LHCN-M2 (cell line): ENCODE results near the gene RRP12. TPM values are rescaled to one million over a fixed set of nuclear protein-coding genes. Genes with fewer than 3 reads are reported as not detected.
A peak's percentile ranks its signal among the peaks of the same experiment; 100 is the strongest.
"Not testable (repeated sequence)": the region's sequence is repeated elsewhere in the genome, so short reads cannot be mapped to it uniquely, and the experiment has no call there.

Experiments used
- DNase-seq: peaks from one replicate; pipeline ENCODE4 v3.0.0-alpha.2; 2012; ENCODE audit warnings: low read depth
- polyA plus RNA-seq: library from polyadenylated mRNA; unstranded; fragments of >200 nt; gene quantifications from one replicate; pipeline ENCODE4 v1.2.1, GENCODE V29; 2012; ENCODE audit warnings: missing spikeins
- total RNA-seq: library from RNA; depleted of rRNA; stranded (reverse); fragments of >200 nt; gene quantifications from 2 replicates; pipeline ENCODE4 v1.2.3, GENCODE V29; 2014; rRNA removed

The RRP12 gene
- total RNA-seq, result 24.7 and 32.8 TPM in 2 replicates
- 18.2 TPM for polyA plus RNA-seq

- DNase-seq, result peak; percentile 99
Observed at GRCh38 chr10:97400665-97401454, at the start of gene RRP12. Gene RRP12, minus strand, starts transcription at chr10:97401340. Its CDS starts 109 bp downstream, at chr10:97401231.

DNA sequence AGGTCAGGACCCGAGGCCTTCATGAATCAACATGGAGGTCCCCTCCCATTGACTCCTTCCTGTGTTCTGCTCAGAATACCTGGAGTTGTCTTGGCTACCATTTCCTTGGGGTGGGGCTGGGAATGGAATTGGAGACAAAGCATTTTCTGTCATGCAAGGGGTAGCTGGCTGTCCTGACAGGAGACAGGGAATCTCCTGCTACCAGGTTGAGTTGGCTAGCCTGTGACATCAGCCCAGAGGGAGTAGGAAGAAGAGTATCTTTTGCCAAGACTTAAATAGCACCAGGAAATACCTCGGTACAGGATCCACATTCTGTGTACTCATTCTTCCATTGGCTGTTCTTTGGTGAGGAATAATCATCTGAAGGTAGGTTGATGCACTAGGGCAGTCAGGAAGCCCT, 49.7 kb upstream of the RRP12 start:
- DNase-seq, result no peak

DNA sequence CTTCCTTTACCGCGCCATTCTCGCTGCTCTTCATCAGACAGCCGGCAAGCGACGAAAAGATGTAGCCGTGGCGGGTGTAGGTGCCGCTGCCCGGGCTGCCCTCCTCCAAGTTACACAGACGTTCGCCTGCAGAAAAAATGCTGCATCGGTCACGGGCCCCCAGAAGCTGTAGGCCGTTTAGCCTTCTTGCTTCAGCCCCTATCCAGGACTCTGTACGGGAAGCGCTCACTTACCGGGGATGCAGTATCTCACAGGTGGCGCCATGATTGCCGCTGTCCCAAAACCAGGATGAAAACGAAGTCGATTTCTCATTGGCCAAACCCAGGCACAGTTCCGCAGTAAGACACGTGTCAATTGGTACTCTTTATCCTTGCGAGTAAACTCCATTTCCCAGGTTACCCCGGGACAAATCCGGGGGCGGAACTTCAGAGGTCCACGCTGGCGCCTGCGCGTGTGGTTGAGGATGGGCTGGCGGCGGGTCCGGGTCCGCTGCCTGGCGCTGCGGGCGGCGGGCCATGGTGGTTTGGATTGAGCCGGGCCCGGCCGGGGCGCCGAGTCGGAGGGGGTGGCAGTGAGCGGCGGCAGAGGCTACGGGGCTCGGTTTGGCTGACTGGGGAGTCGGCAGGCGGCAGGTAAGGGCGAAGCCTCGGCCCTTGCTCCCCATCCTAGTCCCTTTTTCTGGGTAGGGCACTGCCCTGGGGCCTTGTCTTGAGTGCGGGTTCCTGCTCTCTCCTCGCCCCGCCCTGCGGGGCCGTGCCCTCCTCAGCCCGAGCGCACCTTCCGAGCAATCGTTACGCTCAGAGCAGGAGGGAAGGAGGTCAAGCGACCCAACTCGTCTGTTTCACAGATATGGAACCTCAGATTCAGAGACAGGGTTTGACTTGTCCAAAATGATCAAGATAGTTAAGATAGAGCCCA, 44.8 kb upstream of the RRP12 start, which contains the start of the genes EXOSC1 and ZDHHC16:
Gene EXOSC1 (minus strand): TSS at position 285 of the 918 bp plus-strand sequence. CDS start 21 bp downstream, at position 264.
Gene ZDHHC16 (plus strand): TSS at position 454 of the 918 bp plus-strand sequence. CDS start 5,501 bp downstream, outside the sequence.
- peak; percentile 95 for DNase-seq

DNA sequence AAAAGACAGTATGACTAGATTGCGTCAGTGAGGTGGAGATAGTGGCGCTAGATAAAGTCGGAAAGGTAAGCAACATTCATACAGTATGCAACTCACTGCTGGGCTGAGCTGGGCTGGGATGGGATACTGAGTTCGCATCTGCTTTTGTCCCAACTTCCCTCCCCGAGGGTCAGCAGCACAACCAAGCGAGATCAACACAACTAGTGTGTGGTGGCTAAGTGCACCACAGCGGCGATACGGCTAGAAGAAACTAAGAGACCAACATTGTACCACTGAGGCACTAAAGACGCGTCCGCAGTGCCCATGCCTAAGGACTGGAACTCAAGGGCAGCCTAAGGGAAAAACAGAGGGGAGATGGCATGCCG, 44.2 kb upstream of the RRP12 start:
- no peak for DNase-seq

- no peak for DNase-seq
Observed at GRCh38 chr10:97444212-97444611, 43.1 kb upstream of the RRP12 start.

DNA sequence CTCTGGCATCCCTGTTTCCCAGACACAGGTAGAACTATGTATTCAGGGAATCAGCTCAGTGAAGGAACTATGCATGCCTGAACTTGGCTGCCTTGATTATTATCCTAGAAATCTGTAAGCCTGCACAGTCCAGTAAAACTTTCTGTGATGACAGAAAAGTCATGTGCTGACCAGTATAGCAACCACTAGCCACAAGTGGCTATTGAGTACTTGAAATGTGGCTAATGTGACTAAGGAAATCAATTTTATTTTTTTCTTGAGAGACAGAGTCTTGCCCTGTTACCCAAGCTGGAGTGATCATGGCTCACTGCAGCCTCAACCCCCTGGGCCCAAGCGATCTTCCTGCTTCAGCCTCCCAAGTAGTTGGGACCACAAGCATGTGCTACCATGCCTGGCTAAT, 41.1 kb upstream of the RRP12 start:
- no peak for DNase-seq

DNA sequence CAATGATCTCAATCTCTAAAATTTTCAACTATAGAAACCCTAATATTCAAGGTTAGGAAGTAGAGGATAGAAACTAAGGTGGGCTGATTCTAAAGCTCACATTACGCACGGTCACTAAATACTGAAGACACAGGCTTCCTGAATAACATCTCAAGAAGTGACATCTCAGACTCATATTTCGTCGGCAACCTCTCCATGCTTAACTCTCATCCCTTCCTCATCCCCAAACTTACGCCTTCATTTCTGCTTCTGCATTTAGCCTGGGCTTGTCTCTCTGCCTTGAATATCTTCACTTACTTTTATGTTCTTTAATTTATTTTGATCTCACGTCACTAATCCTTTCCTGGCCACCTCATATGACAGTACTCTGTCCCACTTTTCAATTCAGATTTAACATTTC, 34.1 kb upstream of the RRP12 start:
- no peak for DNase-seq

DNA sequence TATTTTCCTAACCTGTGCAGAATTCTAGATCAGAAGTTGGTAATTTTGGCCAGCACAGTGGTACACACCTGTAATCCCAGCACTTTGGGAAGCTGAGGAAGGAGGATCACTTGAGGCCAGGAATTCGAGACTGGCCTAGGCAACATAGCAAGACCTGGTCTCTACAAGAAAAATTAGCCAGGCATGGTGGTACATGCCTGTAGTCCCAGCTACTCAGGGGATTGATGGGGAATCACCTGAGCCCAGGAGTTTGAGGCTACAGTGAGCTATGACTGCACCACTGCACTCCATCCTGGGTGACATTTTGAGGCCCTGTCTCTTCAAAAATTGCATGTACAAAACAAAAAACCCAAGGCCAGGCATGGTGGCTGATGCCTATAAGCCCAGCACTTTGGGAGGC, 33.4 kb upstream of the RRP12 start:
- no peak for DNase-seq

- DNase-seq, result no peak
Observed at GRCh38 chr10:97434055-97434454, 32.9 kb upstream of the RRP12 start.

DNA sequence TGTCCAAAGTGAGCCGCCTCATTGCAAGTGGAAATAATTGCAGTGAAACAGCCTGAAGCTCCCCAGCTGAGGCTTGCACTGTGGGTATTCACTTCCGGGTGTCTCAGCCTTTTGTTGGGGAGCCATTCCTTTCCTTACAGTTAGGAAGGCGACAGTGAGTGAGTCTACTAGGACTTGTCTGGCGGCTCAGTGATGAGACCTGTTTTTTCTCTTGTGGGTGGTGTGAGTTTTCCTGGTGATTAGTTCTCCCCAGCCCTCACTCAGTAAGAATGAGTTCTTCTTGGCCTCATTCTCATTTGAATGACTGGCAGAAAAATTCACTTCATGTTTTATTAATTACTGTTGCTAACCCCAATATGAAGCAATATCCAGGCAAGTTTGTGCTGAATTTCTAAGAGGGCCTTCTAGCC, 27.4 kb upstream of the RRP12 start:
- peak; percentile 30 for DNase-seq

DNA sequence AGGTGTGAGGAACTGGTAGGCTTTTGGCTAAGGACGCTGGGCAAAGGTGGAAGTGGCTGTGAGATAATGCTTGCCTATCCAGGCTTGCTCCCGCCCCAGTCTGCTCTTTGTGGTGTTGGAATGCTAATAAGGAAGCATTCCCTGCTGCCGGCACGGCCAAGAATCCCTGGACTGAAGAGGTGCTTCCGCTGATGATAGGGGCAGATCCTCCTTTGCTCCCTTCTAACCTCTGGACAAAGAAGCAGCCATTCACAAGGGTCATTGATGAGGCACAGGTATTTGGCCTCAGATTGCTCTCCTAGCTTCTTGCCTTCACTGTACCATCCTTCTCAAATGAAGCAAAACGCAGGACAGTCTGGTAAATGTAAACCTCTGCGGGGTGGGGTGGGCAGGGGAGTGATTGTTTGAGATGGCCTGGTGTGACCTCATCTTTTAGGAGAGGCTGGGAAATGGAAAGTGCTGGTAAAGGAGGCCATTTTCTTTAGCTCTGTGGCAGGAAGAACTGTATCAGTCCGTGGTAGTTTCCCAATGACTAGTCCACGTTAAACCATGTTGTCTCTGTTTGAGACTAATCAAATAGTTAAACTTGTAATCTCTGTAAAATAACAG, 26.5 kb upstream of the RRP12 start:
- DNase-seq, result peak; percentile 31

GRCh38 chr10:97426776-97427570, 25.8 kb upstream of the RRP12 start:
- peak; percentile 33 for DNase-seq

DNA sequence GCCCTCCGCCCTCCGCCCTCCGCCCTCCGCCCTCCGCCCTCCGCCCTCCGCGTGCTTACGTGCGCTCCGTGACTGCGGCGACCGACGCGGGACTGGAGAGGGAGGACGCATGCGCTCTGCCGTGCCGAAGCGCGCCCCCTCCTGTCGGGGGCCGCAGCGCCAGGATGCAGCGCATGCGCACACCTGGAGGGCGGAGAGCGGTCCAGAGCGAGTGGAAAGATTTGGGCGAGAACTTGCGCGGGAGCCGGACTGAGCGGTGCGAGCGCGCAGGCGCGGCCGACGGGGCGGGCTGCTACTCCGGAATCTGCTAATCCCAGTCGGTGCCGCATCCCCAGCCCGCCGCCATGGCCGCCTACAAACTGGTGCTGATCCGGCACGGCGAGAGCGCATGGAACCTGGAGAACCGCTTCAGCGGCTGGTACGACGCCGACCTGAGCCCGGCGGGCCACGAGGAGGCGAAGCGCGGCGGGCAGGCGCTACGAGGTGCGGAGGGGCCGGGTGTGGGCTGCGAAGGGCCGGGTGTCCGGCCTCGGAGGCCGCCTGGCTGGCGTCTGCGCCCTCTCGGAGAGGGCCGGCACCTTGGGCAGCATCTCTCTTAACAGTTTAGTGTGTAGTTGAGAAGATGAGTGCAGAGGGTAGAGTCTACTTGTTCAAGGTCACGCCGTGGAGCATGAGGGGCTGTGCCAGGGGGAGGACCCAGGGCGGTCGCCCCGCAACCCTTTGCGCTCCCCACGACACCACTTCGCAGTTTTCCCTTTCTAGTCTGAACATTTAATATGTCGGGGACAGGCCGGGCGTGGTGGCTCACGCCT, 25.0 kb upstream of the RRP12 start, which contains the start of gene PGAM1:
Gene PGAM1 (plus strand): TSS at position 228 of the 812 bp plus-strand sequence. CDS start 117 bp downstream, at position 345.
- DNase-seq, result peak; percentile 95

DNA sequence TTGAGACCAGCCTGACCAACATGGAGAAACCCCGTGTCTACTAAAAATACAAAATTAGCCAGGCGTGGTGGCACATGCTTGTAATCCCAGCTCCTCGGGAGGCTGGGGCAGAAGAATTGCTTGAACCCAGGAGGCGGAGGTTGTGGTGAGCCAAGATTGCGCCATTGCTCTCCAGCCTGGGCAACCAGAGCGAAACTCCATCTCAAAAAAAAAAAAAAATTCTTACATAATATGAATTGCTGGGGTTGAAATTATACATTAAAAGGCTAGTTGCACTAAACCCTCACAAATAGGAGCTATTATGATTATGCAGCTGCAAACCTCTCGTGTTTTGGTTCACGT, 22.6 kb upstream of the RRP12 start:
- not testable (repeated sequence) for DNase-seq

GRCh38 chr10:97416565-97416964, 15.4 kb upstream of the RRP12 start:
- DNase-seq, result no peak

DNA sequence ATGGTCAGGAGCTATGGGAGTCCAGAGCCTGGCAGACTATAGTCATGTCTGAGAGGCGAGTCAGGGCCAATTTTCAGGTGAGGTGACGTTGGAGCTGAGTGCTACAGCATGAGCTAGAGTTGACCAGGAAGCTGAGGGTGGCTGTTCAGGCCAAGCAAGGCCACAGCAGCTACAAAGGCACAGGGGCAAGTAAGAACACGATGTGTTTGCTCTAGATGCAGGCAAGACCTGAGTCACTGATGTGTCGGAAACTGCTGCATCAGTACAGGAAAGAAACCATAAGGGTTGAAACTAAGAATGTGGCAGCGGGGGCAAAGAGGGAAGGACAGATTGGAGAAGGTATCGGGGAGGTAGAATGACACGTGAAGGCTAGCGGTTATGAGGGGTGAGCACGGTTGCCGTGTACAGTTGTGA, 11.8 kb upstream of the RRP12 start:
- no peak for DNase-seq

DNA sequence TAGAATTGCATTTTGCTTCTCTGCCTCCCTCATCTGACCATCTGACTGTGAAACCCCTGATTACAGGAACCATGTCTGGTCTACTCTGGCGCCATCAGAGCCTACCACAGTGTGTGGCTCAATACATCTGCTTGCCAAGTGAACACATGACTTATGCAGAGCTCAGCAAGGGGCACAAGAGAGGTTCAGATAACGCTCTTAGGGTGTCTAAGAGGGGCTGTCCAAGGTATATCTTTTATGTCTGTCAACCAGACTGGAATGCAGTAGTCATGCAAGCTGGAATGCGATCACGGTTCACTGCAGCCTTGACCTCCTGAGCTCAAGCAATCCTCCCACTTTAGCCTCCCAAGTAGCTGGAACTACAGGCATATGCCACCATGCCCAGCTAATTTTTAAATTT, 10.3 kb upstream of the RRP12 start:
- DNase-seq, result no peak

DNA sequence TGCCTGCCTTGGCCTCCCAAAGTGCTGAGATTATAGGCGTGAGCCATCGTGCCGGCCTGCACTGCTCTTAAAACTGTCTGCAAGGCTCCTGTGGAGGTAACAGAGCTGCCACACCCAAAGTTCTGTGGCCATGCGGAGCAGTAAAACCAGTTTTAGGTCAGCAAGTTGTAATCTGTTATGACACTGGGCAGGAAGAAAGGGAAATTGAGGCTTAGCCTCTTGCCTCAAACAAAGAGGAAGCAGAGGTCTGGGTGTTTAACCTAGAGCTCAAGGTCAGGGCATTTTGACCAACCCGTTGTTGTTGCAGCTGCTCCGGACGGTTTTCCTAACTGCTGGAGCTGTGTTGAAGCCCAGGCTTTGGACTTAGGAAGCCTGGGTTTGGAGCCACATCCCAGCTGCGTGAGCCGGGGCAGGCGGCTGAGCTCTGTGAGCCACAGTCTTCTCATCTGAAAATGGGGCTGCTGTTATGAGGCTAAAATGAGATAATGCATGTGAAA, 7.4 kb upstream of the RRP12 start:
- peak; percentile 68 for DNase-seq

DNA sequence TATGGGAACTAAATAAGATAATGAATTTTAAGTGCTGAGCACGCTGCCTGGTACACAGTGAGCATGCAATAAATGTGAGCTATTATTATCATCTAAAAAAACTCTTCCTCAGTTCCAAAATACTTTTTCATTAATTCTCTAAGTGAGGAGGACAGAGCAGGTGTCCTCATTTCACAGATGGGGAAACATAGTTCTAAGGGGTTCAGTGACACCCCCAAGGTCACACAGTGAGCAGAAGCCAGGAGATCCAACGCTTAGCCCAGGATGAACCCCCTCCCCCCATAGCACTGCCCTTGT, 6.8 kb upstream of the RRP12 start:
- no peak for DNase-seq
